NCI-H748 treated with DMSO at 0.1 percent for 48 hours (cell line): ENCODE measurements around the gene GUCA1C.

ENCODE experiments used
- DNase-seq: peaks from one replicate; lab custom pipeline; 2025; lab: John Stamatoyannopoulos, UW

GUCA1C gene

GRCh38 chr3:108953700-108954099 lies at the start of gene GUCA1C:
Gene GUCA1C (minus strand): TSS chr3:108953879. CDS start chr3:108953762, 117 bp downstream.
- no peak for DNase-seq

- no peak for DNase-seq
These were observed 44.8 kb upstream of the GUCA1C start for GRCh38 chr3:108998436-108998835.

- no peak for DNase-seq
These were observed 32.2 kb upstream of the GUCA1C start for GRCh38 chr3:108985844-108986243.

GRCh38 chr3:108983051-108983450 lies 29.4 kb upstream of the GUCA1C start:
- no peak for DNase-seq

- no peak for DNase-seq
These were observed 22.4 kb upstream of the GUCA1C start for GRCh38 chr3:108976058-108976457.

GRCh38 chr3:108973019-108973418 lies 19.3 kb upstream of the GUCA1C start:
- DNase-seq: no peak

- no peak for DNase-seq
These were observed 18.8 kb upstream of the GUCA1C start for GRCh38 chr3:108972482-108972881.

GRCh38 chr3:108970561-108970960 lies 16.9 kb upstream of the GUCA1C start:
- no peak for DNase-seq

- DNase-seq: no peak
These were observed 13.1 kb upstream of the GUCA1C start for GRCh38 chr3:108966773-108967172.

- DNase-seq: no peak
These were observed 5.3 kb upstream of the GUCA1C start for GRCh38 chr3:108959017-108959416.

- no peak for DNase-seq
These were observed 469 bp downstream of the GUCA1C start for GRCh38 chr3:108953210-108953609.

GRCh38 chr3:108951820-108952501 lies 1.7 kb downstream of the GUCA1C start:
- no peak for DNase-seq

- no peak for DNase-seq
These were observed 5.8 kb downstream of the GUCA1C start for GRCh38 chr3:108947855-108948254.

GRCh38 chr3:108946292-108947285 lies 7.1 kb downstream of the GUCA1C start:
- DNase-seq: no peak

GRCh38 chr3:108940568-108941263 lies 13.0 kb downstream of the GUCA1C start:
- DNase-seq: no peak

GRCh38 chr3:108940166-108940565 lies 13.5 kb downstream of the GUCA1C start:
- no peak for DNase-seq

GRCh38 chr3:108936924-108937689 lies 16.6 kb downstream of the GUCA1C start:
- DNase-seq: no peak

- no peak for DNase-seq
These were observed 22.6 kb downstream of the GUCA1C start for GRCh38 chr3:108931035-108931434.

- DNase-seq: no peak
These were observed 34.8 kb downstream of the GUCA1C start for GRCh38 chr3:108918866-108919265.

GRCh38 chr3:108914774-108915641 lies 38.7 kb downstream of the GUCA1C start:
- peak; percentile 44 for DNase-seq

- DNase-seq: no peak
These were observed 43.9 kb downstream of the GUCA1C start for GRCh38 chr3:108909799-108910198.
